DOHH2 (cell line): ENCODE results near the gene CTNNA2.

Source experiments
- H3F3A ChIP-seq: fragments of 200-600 bp; sonication (generic), shearing (Covaris generic); 2 replicates; pipeline ENCODE4 v1.6.0; 2016; ENCODE audit warnings: antibody characterized with exemption, mild to moderate bottlenecking; ENCODE audit not compliant: control insufficient read depth, insufficient read depth
- H3K27ac ChIP-seq: fragments of 200-600 bp; sonication (generic); 2 replicates; pipeline ENCODE4 v1.5.1; 2014; ENCODE audit warnings: low read depth, mild to moderate bottlenecking, low read length, moderate library complexity
- H3K27me3 ChIP-seq: fragments of 200-600 bp; sonication (generic); 2 replicates; pipeline ENCODE4 v1.6.1; 2014; ENCODE audit warnings: mild to moderate bottlenecking, low read length, mixed read lengths; ENCODE audit not compliant: control insufficient read depth
- H3K36me3 ChIP-seq: fragments of 200-600 bp; sonication (generic); 2 replicates; pipeline ENCODE4 v1.6.1; 2014; ENCODE audit warnings: mild to moderate bottlenecking, low read length, moderate library complexity, mixed read lengths; ENCODE audit not compliant: control insufficient read depth
- H3K4me1 ChIP-seq: fragments of 200-600 bp; sonication (generic); 2 replicates; pipeline ENCODE4 v1.6.1; 2014; ENCODE audit warnings: mild to moderate bottlenecking, low read length, mixed read lengths; ENCODE audit not compliant: control insufficient read depth
- H3K4me2 ChIP-seq: fragments of 200-600 bp; sonication (generic); 2 replicates; pipeline ENCODE4 v1.6.0; 2014; ENCODE audit warnings: mild to moderate bottlenecking, low read length, moderate library complexity
- H3K4me3 ChIP-seq: fragments of 200-600 bp; sonication (generic); 2 replicates; pipeline ENCODE4 v1.5.1; 2014; ENCODE audit warnings: mild to moderate bottlenecking, low read length, mixed read lengths
- H3K79me2 ChIP-seq: fragments of 200-600 bp; sonication (generic); 2 replicates; pipeline ENCODE4 v1.6.1; 2014; ENCODE audit warnings: mild to moderate bottlenecking, low read length, mixed read lengths; ENCODE audit not compliant: control insufficient read depth
- H3K9me2 ChIP-seq: fragments of 200-600 bp; sonication (generic); replicated peaks from 2 replicates; pipeline ENCODE4 v1.6.1; 2014; ENCODE audit warnings: mild to moderate bottlenecking, low read length, mixed read lengths; ENCODE audit not compliant: control insufficient read depth
- H3K9me3 ChIP-seq: fragments of 200-600 bp; sonication (generic); 2 replicates; pipeline ENCODE4 v1.6.1; 2014; ENCODE audit warnings: antibody characterized with exemption, low read length, mixed read lengths; ENCODE audit not compliant: control insufficient read depth, insufficient read depth
- H4K20me1 ChIP-seq: fragments of 200-600 bp; sonication (generic); 2 replicates; pipeline ENCODE4 v1.6.0; 2014; ENCODE audit warnings: low read depth, mild to moderate bottlenecking, antibody characterized with exemption, low read length, moderate library complexity; ENCODE audit not compliant: control insufficient read depth, insufficient read depth
- CTCF ChIP-seq: fragments of 200-600 bp; sonication (generic); IDR thresholded peaks from one replicate; pipeline ENCODE4 v1.5.1; 2014; ENCODE audit warnings: antibody characterized with exemption, mild to moderate bottlenecking, low read depth, low read length; ENCODE audit not compliant: poor library complexity, severe bottlenecking
- EZH2phosphoT487 ChIP-seq: fragments of 200-600 bp; sonication (generic); IDR thresholded peaks from 2 replicates; pipeline ENCODE4 v1.6.1; 2017; ENCODE audit warnings: borderline replicate concordance, mild to moderate bottlenecking, antibody characterized with exemption, low read length, moderate library complexity, mixed read lengths

CTNNA2 gene

GRCh38 chr2:79620679-79621078, 107.8 kb downstream of the CTNNA2 start:
- Histone ChIP-seq H3K79me2 (no peaks in the 10 kb centered on the region), H3K9me3 (no peaks in the 10 kb centered on the region; the same call in 1 of the 2 replicates), H4K20me1 (no peaks in the 10 kb centered on the region), H3F3A (no peaks in the 10 kb centered on the region), H3K4me1 (no peaks in the 10 kb centered on the region), H3K4me3 (no peak overlapping the region), H3K4me2 (no peak overlapping the region), H3K27ac (no peak overlapping the region), H3K9me2 (no peaks in the 10 kb centered on the region), H3K36me3 (no peaks in the 10 kb centered on the region), H3K27me3 (no peaks in the 10 kb centered on the region)
- TF ChIP-seq CTCF (no peak), EZH2phosphoT487 (no peak)

- Histone ChIP-seq H3K36me3 (no peaks in the 10 kb centered on the region), H3K27me3 (no peaks in the 10 kb centered on the region), H3K79me2 (no peaks in the 10 kb centered on the region), H3K9me3 (no peaks in the 10 kb centered on the region; the same call in 1 of the 2 replicates), H3K4me3 (no peak overlapping the region), H3F3A (no peaks in the 10 kb centered on the region), H3K9me2 (no peaks in the 10 kb centered on the region), H4K20me1 (no peaks in the 10 kb centered on the region), H3K4me1 (no peaks in the 10 kb centered on the region), H3K4me2 (no peak overlapping the region), H3K27ac (no peak overlapping the region)
- no peak for TF ChIP-seq EZH2phosphoT487
- no peak for TF ChIP-seq CTCF
Observed at GRCh38 chr2:79621252-79621651, 108.4 kb downstream of the CTNNA2 start.

GRCh38 chr2:79621755-79622154, 108.9 kb downstream of the CTNNA2 start:
- H3K36me3 ChIP-seq = no peaks in the 10 kb centered on the region
- no peaks in the 10 kb centered on the region for H3K79me2 ChIP-seq
- H4K20me1 ChIP-seq = no peaks in the 10 kb centered on the region
- H3K9me2 ChIP-seq = no peaks in the 10 kb centered on the region
- H3K27ac ChIP-seq = no peak overlapping the region
- no peaks in the 10 kb centered on the region for H3K27me3 ChIP-seq
- H3K4me2 ChIP-seq = no peak overlapping the region
- H3K4me3 ChIP-seq = no peak overlapping the region
- no peak for TF ChIP-seq EZH2phosphoT487
- no peak for TF ChIP-seq CTCF
- H3K9me3 ChIP-seq = no peaks in the 10 kb centered on the region; the same call in 1 of the 2 replicates
- no peaks in the 10 kb centered on the region for H3K4me1 ChIP-seq
- H3F3A ChIP-seq = no peaks in the 10 kb centered on the region

GRCh38 chr2:79622508-79622907, 109.7 kb downstream of the CTNNA2 start:
- Histone ChIP-seq H3K27ac (no peak overlapping the region), H3K9me2 (no peaks in the 10 kb centered on the region), H3K4me1 (no peaks in the 10 kb centered on the region)

More at GRCh38 chr2:79622508-79622907, 109.7 kb downstream of the CTNNA2 start:
- Histone ChIP-seq H3K79me2 (no peaks in the 10 kb centered on the region), H3K9me3 (no peaks in the 10 kb centered on the region; the same call in 1 of the 2 replicates), H4K20me1 (no peaks in the 10 kb centered on the region), H3K27me3 (no peaks in the 10 kb centered on the region), H3K4me2 (no peak overlapping the region), H3F3A (no peaks in the 10 kb centered on the region), H3K4me3 (no peak overlapping the region), H3K36me3 (no peaks in the 10 kb centered on the region)
- TF ChIP-seq CTCF (no peak), EZH2phosphoT487 (no peak)
